AG20443 (cell line): Measurements from ENCODE around the gene ALDH1A3.

Experiments
- DNase-seq: peaks from one replicate; pipeline ENCODE4 v3.0.0; 2012; ENCODE audit warnings: low spot score, mixed read lengths

The ALDH1A3 gene

GRCh38 chr15:100859970-100860828, 19.4 kb upstream of the ALDH1A3 start:
- no peak for DNase-seq

GRCh38 chr15:100860829-100861510, 18.7 kb upstream of the ALDH1A3 start:
- DNase-seq: no peak

- no peak for DNase-seq
These were observed 18.1 kb upstream of the ALDH1A3 start for GRCh38 chr15:100861511-100861991.

GRCh38 chr15:100862162-100862561, 17.5 kb upstream of the ALDH1A3 start:
- DNase-seq: no peak

- DNase-seq: peak; percentile 32
These were observed 16.4 kb upstream of the ALDH1A3 start for GRCh38 chr15:100863075-100863795.

GRCh38 chr15:100863796-100864267, 15.8 kb upstream of the ALDH1A3 start:
- DNase-seq: no peak

GRCh38 chr15:100866386-100867330, 13.0 kb upstream of the ALDH1A3 start:
- DNase-seq: no peak

GRCh38 chr15:100867433-100867832, 12.2 kb upstream of the ALDH1A3 start:
- no peak for DNase-seq

GRCh38 chr15:100869151-100869999, 10.3 kb upstream of the ALDH1A3 start:
- no peak for DNase-seq

- peak; percentile 84 for DNase-seq
These were observed 6.5 kb upstream of the ALDH1A3 start for GRCh38 chr15:100873029-100873677.

- DNase-seq: no peak
These were observed 4.1 kb upstream of the ALDH1A3 start for GRCh38 chr15:100875495-100875894.

GRCh38 chr15:100875976-100876375, 3.7 kb upstream of the ALDH1A3 start:
- no peak for DNase-seq

GRCh38 chr15:100877551-100877950, 2.1 kb upstream of the ALDH1A3 start:
- no peak for DNase-seq

- no peak for DNase-seq
These were observed 1.5 kb upstream of the ALDH1A3 start for GRCh38 chr15:100878130-100878529.

GRCh38 chr15:100878648-100879047, 983 bp upstream of the ALDH1A3 start:
- DNase-seq: no peak

GRCh38 chr15:100879061-100879463, 569 bp upstream of the ALDH1A3 start:
- peak; percentile 59 for DNase-seq

- peak; percentile 30 for DNase-seq
These were observed 687 bp downstream of the ALDH1A3 start for GRCh38 chr15:100880139-100880896.

- no peak for DNase-seq
These were observed 1.2 kb downstream of the ALDH1A3 start for GRCh38 chr15:100880897-100881242.
